IMR-90 (cell line): ENCODE measurements around the gene ASB13. TPM values are rescaled to one million over a fixed set of nuclear protein-coding genes. Genes with fewer than 3 reads are reported as not detected.

Source experiments
- ATAC-seq: fragments of 200-7000 bp; cut with Tn5 transposase; 2 replicates; pipeline ENCODE4 v1.9.1; 2020; ENCODE audit warnings: low read depth, mild to moderate bottlenecking, moderate library complexity
- BruUV-seq: library from RNA; stranded (reverse); fragments of 400-500 nt; replicated peaks from 2 replicates; lab custom pipeline; 2021; lab: Mats Ljungman, UMichigan
- CTCF ChIA-PET: fragments of 300-600 bp; formaldehyde crosslinking; extraction: SDS; loops from one replicate; lab custom pipeline; 2021; ENCODE audit warnings: antibody characterized with exemption; lab: Yijun Ruan, JAX
- POLR2A ChIA-PET: fragments of 300-600 bp; sonication (Branson Sonifier 250); formaldehyde crosslinking; loops from one replicate; lab custom pipeline; 2022; ENCODE audit warnings: antibody characterized with exemption; ENCODE audit not compliant: unreplicated experiment; lab: Charles Lee
- DNase-seq: peaks from one replicate; pipeline ENCODE4 v3.0.0; 2013
- H2AFZ ChIP-seq: replicated peaks from 2 replicates; pipeline ENCODE3; 2013; ENCODE audit warnings: low read length, mild to moderate bottlenecking; ENCODE audit not compliant: poor library complexity
- H2AK5ac ChIP-seq: 2 replicates; pipeline ENCODE4 v1.6.1; 2013; ENCODE audit warnings: low read depth, low read length, inconsistent platforms
- H2AK9ac ChIP-seq: replicated peaks from 2 replicates; pipeline ENCODE3; 2013; ENCODE audit warnings: mild to moderate bottlenecking, low read depth, low read length, moderate library complexity; ENCODE audit not compliant: poor library complexity
- H2BK120ac ChIP-seq: 2 replicates; pipeline ENCODE4 v1.6.1; 2013; ENCODE audit warnings: low read depth, low read length, inconsistent platforms
- H2BK15ac ChIP-seq: 3 replicates; pipeline ENCODE4 v1.6.1; 2013; ENCODE audit warnings: low read depth, low read length, inconsistent platforms
- H2BK20ac ChIP-seq: 2 replicates; pipeline ENCODE4 v1.6.1; 2013; ENCODE audit warnings: low read depth, mild to moderate bottlenecking, inconsistent platforms, low read length, moderate library complexity
- H2BK5ac ChIP-seq: 2 replicates; pipeline ENCODE4 v1.6.1; 2013; ENCODE audit warnings: mild to moderate bottlenecking, low read depth, low read length, inconsistent platforms; ENCODE audit not compliant: poor library complexity, severe bottlenecking
- H3K14ac ChIP-seq: replicated peaks from 2 replicates; pipeline ENCODE4 v1.6.1; 2013; ENCODE audit warnings: low read depth, low read length, inconsistent platforms
- H3K18ac ChIP-seq: 2 replicates; pipeline ENCODE4 v1.6.1; 2013; ENCODE audit warnings: low read depth, low read length, control low read depth
- H3K23ac ChIP-seq: 2 replicates; pipeline ENCODE4 v1.6.1; 2013; ENCODE audit warnings: low read depth, low read length, inconsistent platforms
- H3K27ac ChIP-seq: 2 replicates; pipeline ENCODE4 v1.5.1; 2013; ENCODE audit warnings: mild to moderate bottlenecking, control low read depth, low read length; ENCODE audit not compliant: insufficient read depth
- H3K27me3 ChIP-seq: 2 replicates; pipeline ENCODE4 v1.6.1; 2013; ENCODE audit warnings: low read length; ENCODE audit not compliant: control insufficient read depth, insufficient read depth
- H3K36me3 ChIP-seq: 2 replicates; pipeline ENCODE4 v1.6.1; 2013; ENCODE audit warnings: low read length, mixed read lengths; ENCODE audit not compliant: control insufficient read depth, insufficient read depth
- H3K4ac ChIP-seq: 2 replicates; pipeline ENCODE4 v1.6.1; 2013; ENCODE audit warnings: low read depth, low read length, inconsistent platforms
- H3K4me1 ChIP-seq: 2 replicates; pipeline ENCODE4 v1.6.1; 2013; ENCODE audit warnings: low read length, mixed read lengths; ENCODE audit not compliant: control insufficient read depth, insufficient read depth
- H3K4me2 ChIP-seq: 2 replicates; pipeline ENCODE4 v1.6.1; 2013; ENCODE audit warnings: low read depth, mild to moderate bottlenecking, control low read depth, low read length, moderate library complexity
- H3K4me3 ChIP-seq: 2 replicates; pipeline ENCODE4 v1.5.1; 2013; ENCODE audit warnings: low read depth, mild to moderate bottlenecking, control low read depth, low read length, moderate library complexity; ENCODE audit not compliant: insufficient read depth
- H3K56ac ChIP-seq: 2 replicates; pipeline ENCODE4 v1.6.1; 2013; ENCODE audit warnings: low read length, inconsistent platforms; ENCODE audit not compliant: insufficient read depth; ENCODE audit errors: extremely low read depth
- H3K79me1 ChIP-seq, 2 experiments: 2 replicates each; pipeline ENCODE4 v1.6.1; 2013; ENCODE audit warnings: low read length in 2 of 2, inconsistent platforms in 1 of 2, low read depth in 1 of 2
- H3K9ac ChIP-seq: 2 replicates; pipeline ENCODE4 v1.6.1; 2013; ENCODE audit warnings: low read depth, low read length, control low read depth
- H3K9me1 ChIP-seq: 2 replicates; pipeline ENCODE4 v1.6.1; 2013; ENCODE audit warnings: low read length, inconsistent platforms; ENCODE audit not compliant: insufficient read depth
- H3K9me3 ChIP-seq: 2 replicates; pipeline ENCODE4 v1.6.1; 2013; ENCODE audit warnings: low read length; ENCODE audit not compliant: control insufficient read depth, insufficient read depth
- H4K20me1 ChIP-seq: 2 replicates; pipeline ENCODE4 v1.6.1; 2013; ENCODE audit warnings: low read length, inconsistent platforms; ENCODE audit not compliant: insufficient read depth
- H4K5ac ChIP-seq: 2 replicates; pipeline ENCODE4 v1.6.1; 2013; ENCODE audit warnings: mild to moderate bottlenecking, low read depth, low read length, control low read depth
- H4K8ac ChIP-seq, 2 experiments: 2 replicates each; pipeline ENCODE4 v1.6.1; 2013; ENCODE audit warnings: low read depth in 2 of 2, low read length in 2 of 2, control low read depth in 1 of 2, inconsistent platforms in 1 of 2
- H4K91ac ChIP-seq: 2 replicates; pipeline ENCODE4 v1.6.1; 2013; ENCODE audit warnings: low read depth, low read length, inconsistent platforms; ENCODE audit not compliant: insufficient read depth
- BHLHE40 ChIP-seq: fragments of 150-350 bp; IDR thresholded peaks from 2 replicates; pipeline ENCODE4 v1.6.1; 2016; ENCODE audit warnings: mild to moderate bottlenecking, low read depth, low read length
- CEBPB ChIP-seq: IDR thresholded peaks from 2 replicates; pipeline ENCODE4 v1.6.1; 2012; ENCODE audit warnings: low read depth, low read length, improper control_type of control experiment
- CHD1 ChIP-seq: IDR thresholded peaks from 2 replicates; pipeline ENCODE4 v1.6.1; 2012; ENCODE audit warnings: low read depth, low read length, improper control_type of control experiment
- CTCF ChIP-seq: conservative IDR thresholded peaks from 2 replicates; pipeline ENCODE4 v1.5.1; 2012; ENCODE audit warnings: mild to moderate bottlenecking, low read depth, low read length, improper control_type of control experiment
- ELK1 ChIP-seq: fragments of 150-350 bp; IDR thresholded peaks from 2 replicates; pipeline ENCODE4 v1.6.1; 2016; ENCODE audit warnings: low read depth, mild to moderate bottlenecking, low read length, moderate library complexity, borderline replicate concordance
- FOS ChIP-seq: fragments of 150-350 bp; IDR thresholded peaks from 2 replicates; pipeline ENCODE4 v1.6.1; 2016; ENCODE audit warnings: low read depth, low read length
- MAFK ChIP-seq: IDR thresholded peaks from 2 replicates; pipeline ENCODE4 v1.6.1; 2012; ENCODE audit warnings: low read depth, low read length, improper control_type of control experiment
- MAZ ChIP-seq: IDR thresholded peaks from 2 replicates; pipeline ENCODE4 v1.6.1; 2012; ENCODE audit warnings: low read depth, mild to moderate bottlenecking, low read length, improper control_type of control experiment, moderate library complexity, borderline replicate concordance
- MXI1 ChIP-seq: IDR thresholded peaks from 2 replicates; pipeline ENCODE4 v1.6.1; 2012; ENCODE audit warnings: low read depth, mild to moderate bottlenecking, low read length, moderate library complexity, borderline replicate concordance
- NFE2L2 ChIP-seq: fragments of 150-350 bp; IDR thresholded peaks from 2 replicates; pipeline ENCODE4 v1.6.1; 2016; ENCODE audit warnings: low read depth, mild to moderate bottlenecking, low read length
- POLR2A ChIP-seq: IDR thresholded peaks from 2 replicates; pipeline ENCODE4 v1.6.1; 2012; ENCODE audit warnings: mild to moderate bottlenecking, low read depth, low read length
- RAD21 ChIP-seq: IDR thresholded peaks from 2 replicates; pipeline ENCODE4 v1.6.1; 2012; ENCODE audit warnings: low read length, improper control_type of control experiment
- RCOR1 ChIP-seq: IDR thresholded peaks from 2 replicates; pipeline ENCODE4 v1.6.1; 2012; ENCODE audit warnings: mild to moderate bottlenecking, low read length, improper control_type of control experiment; ENCODE audit not compliant: insufficient replicate concordance
- RFX5 ChIP-seq: IDR thresholded peaks from 2 replicates; pipeline ENCODE4 v1.8.0; 2012; ENCODE audit warnings: low read depth, mild to moderate bottlenecking, low read length, moderate library complexity
- SMC3 ChIP-seq: fragments of 150-350 bp; IDR thresholded peaks from 2 replicates; pipeline ENCODE4 v1.6.1; 2016; ENCODE audit warnings: low read depth, mild to moderate bottlenecking, antibody characterized with exemption, low read length, moderate library complexity
- USF2 ChIP-seq: fragments of 150-350 bp; IDR thresholded peaks from 2 replicates; pipeline ENCODE4 v1.6.1; 2017; ENCODE audit warnings: mild to moderate bottlenecking, antibody characterized with exemption, low read length, low read depth
- WGBS, 2 experiments: methylation state at CpG; one replicate each; pipeline versions ENCODE4 v1.1.5 to v1.1.7; 2013; ENCODE audit warnings: missing lambda C conversion rate in 2 of 2; ENCODE audit not compliant: insufficient read length in 1 of 2; ENCODE audit errors: extremely low coverage in 2 of 2; 5-methylcytosine and 5-hydroxymethylcytosine counted together
- dilution Hi-C: fragments of 300-500 bp; cut with HindIII; formaldehyde crosslinking; loops from one replicate; pipeline ENCODE4 v1.14.3; 2018; ENCODE audit warnings: low sequenced_read_pairs; ENCODE audit not compliant: unreplicated experiment
- in situ Hi-C: fragments of 300-500 bp; cut with MboI; formaldehyde crosslinking; loops from 3 replicates; pipeline ENCODE4 v1.14.3; 2019; ENCODE audit warnings: low sequenced_read_pairs, inconsistent platforms, mixed read lengths
- intact Hi-C: fragments of 100-400 bp; cut with micrococcal nuclease; formaldehyde crosslinking; loops from 2 replicates; pipeline ENCODE4 v1.10.0; 2022
- polyA plus RNA-seq, 3 experiments: library from polyadenylated mRNA; depleted of rRNA; stranded (reverse); fragments of >200 nt; gene quantifications; 2 replicates each; pipeline ENCODE4 v1.2.3, GENCODE V29; 2012; ENCODE audit warnings: low replicate concordance in 1 of 3
- total RNA-seq: library from RNA; depleted of rRNA; stranded (reverse); fragments of >200 nt; gene quantifications from 2 replicates; pipeline ENCODE4 v1.2.3, GENCODE V29; 2012

Gene ASB13
- total and polyA plus RNA-seq, 2 of the 4 experiments (the other 2 are of a cell fraction): 4.6 to 6.3 TPM

GRCh38 chr10:5607594-5607993 lies 58.8 kb downstream of the ASB13 start:
- Histone ChIP-seq H4K8ac (no peak overlapping the region), H3K9me1 (no peaks in the 10 kb centered on the region), H3K36me3 (no peaks in the 10 kb centered on the region), H2BK20ac (no peak overlapping the region), H3K23ac (no peak overlapping the region), H3K14ac (no peak overlapping the region), H2BK120ac (no peak overlapping the region), H4K91ac (no peak overlapping the region), H2BK5ac (no peak overlapping the region), H3K9me3 (no peaks in the 10 kb centered on the region), H3K18ac (no peak overlapping the region), H3K27ac (no peak overlapping the region), H3K4me3 (no peak overlapping the region), H3K9ac (no peak overlapping the region), H2BK15ac (no peak overlapping the region), H3K79me1 (no peaks in the 10 kb centered on the region), H4K5ac (no peak overlapping the region), H3K4me2 (no peak overlapping the region), H2AK5ac (no peak overlapping the region), H4K20me1 (no peaks in the 10 kb centered on the region), H2AK9ac (no peak overlapping the region), H2AFZ (no peak overlapping the region), H3K27me3 (no peaks in the 10 kb centered on the region; the same call in 1 of the 2 replicates), H3K56ac (no peak overlapping the region), H3K4me1 (peaks cover 1% of the 10 kb centered on the region; the same call in 1 of the 2 replicates), H3K4ac (no peak overlapping the region)
- in situ Hi-C loops (loop anchor here (25.0 kb wide), 1 partner anchor 770 kb away; the partner anchor contains the start of gene AKR1E2), dilution Hi-C loops (no loop called here), intact Hi-C loops (no loop called here)
- no TSS peak for BruUV-seq
- ChIA-PET CTCF (no interaction called here), POLR2A (no interaction called here)
- ATAC-seq (no peak), DNase-seq (no peak)
- TF ChIP-seq NFE2L2 (no peak), RFX5 (no peak), CHD1 (no peak), CTCF (no peak), RAD21 (no peak), POLR2A (no peak), ELK1 (no peak), CEBPB (no peak), SMC3 (no peak), FOS (no peak), BHLHE40 (no peak), MAZ (no peak), USF2 (no peak), MAFK (no peak), MXI1 (no peak), RCOR1 (no peak)
- WGBS, 2 experiments: no CpG with 5 or more reads among the region's 7 CpGs
